IPS DF 4.7 (cell line): ENCODE measurements around the gene DSCAM.

ENCODE experiments used
- DNase-seq: peaks from one replicate; pipeline ENCODE4 v3.0.0-alpha.2; 2013; ENCODE audit warnings: low spot score; ENCODE audit errors: extremely low read depth

DSCAM gene

GRCh38 chr21:40837456-40837855 lies 9.5 kb downstream of the DSCAM start:
- no peak for DNase-seq

- DNase-seq, result no peak
Measured at GRCh38 chr21:40835184-40835694, 11.7 kb downstream of the DSCAM start.

GRCh38 chr21:40833184-40833583 lies 13.8 kb downstream of the DSCAM start:
- no peak for DNase-seq

GRCh38 chr21:40832316-40832715 lies 14.6 kb downstream of the DSCAM start:
- no peak for DNase-seq

GRCh38 chr21:40830836-40831235 lies 16.1 kb downstream of the DSCAM start:
- no peak for DNase-seq

- no peak for DNase-seq
Measured at GRCh38 chr21:40829791-40830190, 17.2 kb downstream of the DSCAM start.

- no peak for DNase-seq
Measured at GRCh38 chr21:40829308-40829707, 17.6 kb downstream of the DSCAM start.

GRCh38 chr21:40827509-40827908 lies 19.4 kb downstream of the DSCAM start:
- no peak for DNase-seq

GRCh38 chr21:40819071-40819900 lies 27.7 kb downstream of the DSCAM start:
- no peak for DNase-seq

GRCh38 chr21:40813918-40814317 lies 33.0 kb downstream of the DSCAM start:
- no peak for DNase-seq

GRCh38 chr21:40809673-40810197 lies 37.2 kb downstream of the DSCAM start:
- DNase-seq, result no peak

- DNase-seq, result no peak
Measured at GRCh38 chr21:40803101-40803500, 43.9 kb downstream of the DSCAM start.

GRCh38 chr21:40800126-40800525 lies 46.8 kb downstream of the DSCAM start:
- DNase-seq, result no peak

GRCh38 chr21:40797891-40798290 lies 49.1 kb downstream of the DSCAM start:
- DNase-seq, result no peak

- no peak for DNase-seq
Measured at GRCh38 chr21:40797410-40797809, 49.5 kb downstream of the DSCAM start.

- DNase-seq, result no peak
Measured at GRCh38 chr21:40796464-40796863, 50.5 kb downstream of the DSCAM start.

GRCh38 chr21:40795313-40795712 lies 51.6 kb downstream of the DSCAM start:
- no peak for DNase-seq

- DNase-seq, result no peak
Measured at GRCh38 chr21:40792691-40793456, 54.1 kb downstream of the DSCAM start.

- no peak for DNase-seq
Measured at GRCh38 chr21:40788635-40789034, 58.3 kb downstream of the DSCAM start.

GRCh38 chr21:40783404-40783803 lies 63.6 kb downstream of the DSCAM start:
- DNase-seq, result no peak

GRCh38 chr21:40770435-40771055 lies 76.4 kb downstream of the DSCAM start:
- DNase-seq, result no peak

GRCh38 chr21:40769231-40769630 lies 77.7 kb downstream of the DSCAM start:
- DNase-seq, result no peak
